Mesothelial cell of epicardium (in vitro differentiated cells): ENCODE results near the gene DYSF. TPM values are rescaled to one million over a fixed set of nuclear protein-coding genes. Genes with fewer than 3 reads are reported as not detected.

ENCODE experiments used
- DNase-seq, 2 experiments: peaks; one replicate each; pipeline ENCODE4 v3.0.0; 2021; ENCODE audit warnings: low spot score in 2 of 2; ENCODE audit not compliant: unreplicated experiment in 2 of 2
- H3K27ac Mint-ChIP-seq: 2 replicates; pipeline ENCODE4 v1.8.0; 2021; ENCODE audit warnings: mixed read lengths
- H3K27me3 Mint-ChIP-seq: 2 replicates; pipeline ENCODE4 v1.8.0; 2021; ENCODE audit warnings: low read depth, mixed read lengths
- H3K36me3 Mint-ChIP-seq: 2 replicates; pipeline ENCODE4 v1.8.0; 2021; ENCODE audit warnings: mixed read lengths
- H3K4me1 Mint-ChIP-seq: 2 replicates; pipeline ENCODE4 v1.8.0; 2021; ENCODE audit warnings: mixed read lengths
- H3K4me3 Mint-ChIP-seq: 2 replicates; pipeline ENCODE4 v1.8.0; 2021; ENCODE audit warnings: mild to moderate bottlenecking, moderate library complexity, mixed read lengths
- H3K9me3 Mint-ChIP-seq: 2 replicates; pipeline ENCODE4 v1.8.0; 2021; ENCODE audit warnings: mixed read lengths
- CTCF ChIP-seq: fragments of 200-600 bp; sonication (generic); IDR thresholded peaks from one replicate; pipeline ENCODE4 v1.5.0; 2021; ENCODE audit warnings: antibody characterized with exemption; ENCODE audit not compliant: unreplicated experiment
- total RNA-seq: library from RNA; stranded (reverse); gene quantifications from 3 replicates; pipeline ENCODE4 v1.2.1, GENCODE V29; 2021

The DYSF gene
- total RNA-seq, 1 donor from 2014 or later, result 0.96 TPM

- no peaks in the 10 kb centered on the region for H3K9me3 Mint-ChIP-seq
- peak in 1 of 2 experiments; percentile 10 for DNase-seq
Measured at GRCh38 chr2:71534826-71535225, 81.5 kb downstream of the DYSF start.

GRCh38 chr2:71535526-71535925 lies 82.2 kb downstream of the DYSF start:
- Mint-ChIP-seq H3K4me1 (peaks cover 10% of the 10 kb centered on the region), H3K4me3 (no peak overlapping the region), H3K36me3 (no peaks in the 10 kb centered on the region), H3K27me3 (no peaks in the 10 kb centered on the region), H3K27ac (no peak overlapping the region), H3K9me3 (no peaks in the 10 kb centered on the region)
- TF ChIP-seq CTCF, result no peak
- DNase-seq, result peak in 1 of 2 experiments; percentile 4

More at GRCh38 chr2:71534826-71535225, 81.5 kb downstream of the DYSF start:
- Mint-ChIP-seq H3K4me3 (no peak overlapping the region), H3K36me3 (no peaks in the 10 kb centered on the region), H3K27me3 (no peaks in the 10 kb centered on the region), H3K27ac (no peak overlapping the region), H3K4me1 (peaks cover 10% of the 10 kb centered on the region)
- no peak for TF ChIP-seq CTCF

GRCh38 chr2:71536226-71536671 lies 82.9 kb downstream of the DYSF start:
- peaks cover 6% of the 10 kb centered on the region for H3K4me1 Mint-ChIP-seq
- H3K4me3 Mint-ChIP-seq, result no peak overlapping the region
- peak in 1 of 2 experiments; percentile 15 for DNase-seq
- H3K27ac Mint-ChIP-seq, result peak overlapping the region; percentile 27
- H3K27me3 Mint-ChIP-seq, result no peaks in the 10 kb centered on the region
- no peaks in the 10 kb centered on the region for H3K36me3 Mint-ChIP-seq
- TF ChIP-seq CTCF, result no peak
- no peaks in the 10 kb centered on the region for H3K9me3 Mint-ChIP-seq

GRCh38 chr2:71538241-71538640 lies 84.9 kb downstream of the DYSF start:
- no peak for TF ChIP-seq CTCF
- H3K4me1 Mint-ChIP-seq, result peaks cover 4% of the 10 kb centered on the region
- no peaks in the 10 kb centered on the region for H3K9me3 Mint-ChIP-seq
- no peak overlapping the region for H3K4me3 Mint-ChIP-seq
- peak in 1 of 2 experiments; percentile 2 for DNase-seq
- H3K27ac Mint-ChIP-seq, result no peak overlapping the region
- no peaks in the 10 kb centered on the region for H3K36me3 Mint-ChIP-seq
- no peaks in the 10 kb centered on the region for H3K27me3 Mint-ChIP-seq

- H3K4me1 Mint-ChIP-seq, result peaks cover 4% of the 10 kb centered on the region
- no peaks in the 10 kb centered on the region for H3K36me3 Mint-ChIP-seq
- peak in 1 of 2 experiments; percentile 3 for DNase-seq
- no peak overlapping the region for H3K4me3 Mint-ChIP-seq
- TF ChIP-seq CTCF, result no peak
- no peak overlapping the region for H3K27ac Mint-ChIP-seq
- no peaks in the 10 kb centered on the region for H3K27me3 Mint-ChIP-seq
- H3K9me3 Mint-ChIP-seq, result no peaks in the 10 kb centered on the region
Measured at GRCh38 chr2:71538656-71539265, 85.4 kb downstream of the DYSF start.

GRCh38 chr2:71540818-71541217 lies 87.5 kb downstream of the DYSF start:
- no peaks in the 10 kb centered on the region for H3K27me3 Mint-ChIP-seq
- no peaks in the 10 kb centered on the region for H3K36me3 Mint-ChIP-seq
- peaks cover 11% of the 10 kb centered on the region for H3K4me1 Mint-ChIP-seq
- H3K27ac Mint-ChIP-seq, result no peak overlapping the region
- no peaks in the 10 kb centered on the region for H3K9me3 Mint-ChIP-seq
- TF ChIP-seq CTCF, result no peak
- no peak overlapping the region for H3K4me3 Mint-ChIP-seq
- no peak for DNase-seq
